Fibroblast of pulmonary artery (primary cell): ENCODE measurements around the gene THSD7B.

Source experiments
- DNase-seq: peaks from one replicate; pipeline ENCODE4 v3.0.0-alpha.2; 2010; ENCODE audit warnings: low read depth
- H3K4me3 ChIP-seq: replicated peaks from 2 replicates; pipeline ENCODE4 v1.5.1; 2011; ENCODE audit warnings: low read depth, mild to moderate bottlenecking, control low read depth, low read length, moderate library complexity
- TF ChIP-seq, protein P1 (sequence below): IDR thresholded peaks from 2 replicates; pipeline ENCODE4 v1.5.1; 2011; ENCODE audit warnings: mild to moderate bottlenecking, control low read depth, low read length, inconsistent platforms; ENCODE audit errors: missing control alignments

THSD7B gene

DNA sequence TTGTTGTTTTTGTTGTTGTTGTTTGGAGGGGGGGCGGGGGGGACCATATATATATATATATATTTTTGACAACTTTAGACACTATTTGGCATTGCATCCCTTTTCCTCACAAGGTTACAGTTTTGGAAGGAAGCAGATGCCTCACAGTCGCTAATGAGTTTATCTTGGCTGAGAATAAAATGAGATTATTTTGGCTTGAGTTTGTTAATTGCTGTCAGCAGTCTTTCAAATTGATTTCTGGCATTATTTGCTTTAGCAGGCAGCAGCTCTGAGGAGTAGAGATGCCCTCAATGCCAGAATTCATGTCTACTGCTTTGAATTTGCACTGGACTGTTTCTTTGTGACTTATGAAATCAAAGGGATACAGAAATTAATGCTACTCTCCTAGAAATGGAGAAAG, 603.8 kb downstream of the THSD7B start:
- DNase-seq: no peak
- TF ChIP-seq, protein P1, sequence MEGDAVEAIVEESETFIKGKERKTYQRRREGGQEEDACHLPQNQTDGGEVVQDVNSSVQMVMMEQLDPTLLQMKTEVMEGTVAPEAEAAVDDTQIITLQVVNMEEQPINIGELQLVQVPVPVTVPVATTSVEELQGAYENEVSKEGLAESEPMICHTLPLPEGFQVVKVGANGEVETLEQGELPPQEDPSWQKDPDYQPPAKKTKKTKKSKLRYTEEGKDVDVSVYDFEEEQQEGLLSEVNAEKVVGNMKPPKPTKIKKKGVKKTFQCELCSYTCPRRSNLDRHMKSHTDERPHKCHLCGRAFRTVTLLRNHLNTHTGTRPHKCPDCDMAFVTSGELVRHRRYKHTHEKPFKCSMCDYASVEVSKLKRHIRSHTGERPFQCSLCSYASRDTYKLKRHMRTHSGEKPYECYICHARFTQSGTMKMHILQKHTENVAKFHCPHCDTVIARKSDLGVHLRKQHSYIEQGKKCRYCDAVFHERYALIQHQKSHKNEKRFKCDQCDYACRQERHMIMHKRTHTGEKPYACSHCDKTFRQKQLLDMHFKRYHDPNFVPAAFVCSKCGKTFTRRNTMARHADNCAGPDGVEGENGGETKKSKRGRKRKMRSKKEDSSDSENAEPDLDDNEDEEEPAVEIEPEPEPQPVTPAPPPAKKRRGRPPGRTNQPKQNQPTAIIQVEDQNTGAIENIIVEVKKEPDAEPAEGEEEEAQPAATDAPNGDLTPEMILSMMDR: no peak
- no peak overlapping the region for H3K4me3 ChIP-seq

DNA sequence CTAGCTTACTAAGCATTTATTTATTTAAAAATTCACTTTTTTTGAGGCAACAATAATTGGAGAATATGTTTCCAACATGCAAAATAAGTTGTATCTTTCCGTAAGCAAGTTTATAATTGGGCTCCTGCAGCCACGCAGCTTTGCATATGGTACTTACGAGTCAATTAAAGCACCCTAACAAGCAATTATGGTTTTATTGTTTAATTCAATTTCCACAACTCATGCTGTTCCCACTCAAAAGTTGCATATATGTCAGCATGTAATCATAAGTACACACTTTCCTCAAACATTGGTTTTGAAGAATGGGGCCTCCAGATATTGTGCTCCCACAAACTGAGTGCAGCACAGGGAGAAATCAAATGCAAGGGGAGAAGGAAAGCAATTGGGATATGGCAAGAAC, 613.8 kb downstream of the THSD7B start:
- no peak overlapping the region for H3K4me3 ChIP-seq
- TF ChIP-seq, protein P1: no peak
- no peak for DNase-seq

DNA sequence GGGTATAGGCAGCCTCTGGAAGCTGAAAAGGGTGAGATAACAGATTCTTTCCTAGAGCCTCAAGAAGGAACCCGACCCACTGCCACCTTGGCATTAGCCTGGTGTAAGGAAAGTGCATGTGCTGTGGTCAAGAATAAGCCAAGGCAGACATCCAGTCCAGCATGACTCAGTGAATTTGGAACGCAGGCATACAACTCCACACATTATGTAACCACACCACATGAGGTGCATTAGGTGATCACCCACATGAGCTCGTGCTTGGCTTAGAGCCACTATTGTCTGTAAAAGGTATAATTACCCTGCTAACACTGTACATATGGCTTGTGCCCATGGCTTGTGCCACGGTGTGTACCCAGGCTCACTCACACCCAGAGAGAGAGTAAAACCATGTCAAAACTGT, 615.3 kb downstream of the THSD7B start:
- H3K4me3 ChIP-seq: no peak overlapping the region
- TF ChIP-seq, protein P1: no peak
- no peak for DNase-seq

DNA sequence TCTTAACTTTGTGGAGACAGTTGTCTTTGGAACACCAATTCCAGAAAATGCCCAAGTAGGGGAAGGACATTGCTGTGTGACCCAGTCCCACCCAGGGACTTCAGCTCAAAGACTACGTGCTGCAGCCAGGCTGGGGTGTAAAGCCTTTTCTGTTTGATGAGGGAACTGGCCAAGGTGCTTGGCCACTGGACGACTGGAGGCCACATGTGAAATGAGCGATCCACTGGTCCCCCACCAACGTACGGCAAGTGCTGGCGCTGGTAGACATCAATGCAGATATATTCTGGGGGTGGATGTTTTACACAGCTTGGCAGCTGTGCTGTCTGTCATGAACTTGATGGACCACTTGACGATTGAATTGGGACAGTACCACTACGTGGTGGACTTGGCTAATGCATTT, 616.4 kb downstream of the THSD7B start:
- H3K4me3 ChIP-seq: no peak overlapping the region
- TF ChIP-seq, protein P1: no peak
- DNase-seq: no peak

DNA sequence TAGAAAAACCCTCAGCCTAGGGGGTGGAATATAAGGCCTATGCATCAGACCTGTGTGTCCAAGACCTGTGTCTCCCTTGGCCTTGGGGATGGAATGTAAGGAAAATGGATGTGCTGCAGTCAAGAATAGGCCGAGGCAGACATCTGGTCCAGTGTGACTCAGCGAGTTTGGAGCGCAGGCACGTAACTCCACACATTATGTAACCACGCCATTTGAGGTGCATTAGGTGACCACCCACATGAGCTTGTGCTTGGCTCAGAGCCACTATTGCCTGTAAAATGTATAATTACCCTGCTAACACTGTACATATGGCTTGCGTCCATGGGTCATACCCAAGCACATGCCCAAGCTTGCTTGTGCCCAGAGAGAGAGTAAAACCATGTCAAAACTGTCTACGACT, 618.0 kb downstream of the THSD7B start:
- DNase-seq: no peak
- TF ChIP-seq, protein P1: no peak
- H3K4me3 ChIP-seq: no peak overlapping the region

DNA sequence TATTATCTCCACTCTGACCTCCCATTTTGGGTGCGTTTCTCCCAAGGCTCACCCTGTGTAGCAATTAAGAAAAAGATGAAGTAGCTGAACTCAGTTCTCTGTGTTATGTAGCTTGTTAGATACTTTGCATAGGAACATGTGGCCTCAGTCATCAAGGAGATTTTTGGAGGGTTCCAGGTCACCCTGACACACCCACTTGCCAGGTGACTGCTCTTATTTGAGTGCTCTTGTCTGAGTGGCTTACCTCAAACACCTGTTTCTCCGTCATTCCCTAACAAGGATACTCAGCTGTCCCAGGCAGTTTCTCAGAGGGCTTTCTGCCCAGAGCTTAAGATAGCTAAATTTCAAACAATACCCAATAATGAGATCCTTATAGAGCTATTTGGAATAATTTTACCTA, 621.7 kb downstream of the THSD7B start:
- no peak for DNase-seq
- no peak overlapping the region for H3K4me3 ChIP-seq
- TF ChIP-seq, protein P1: no peak

DNA sequence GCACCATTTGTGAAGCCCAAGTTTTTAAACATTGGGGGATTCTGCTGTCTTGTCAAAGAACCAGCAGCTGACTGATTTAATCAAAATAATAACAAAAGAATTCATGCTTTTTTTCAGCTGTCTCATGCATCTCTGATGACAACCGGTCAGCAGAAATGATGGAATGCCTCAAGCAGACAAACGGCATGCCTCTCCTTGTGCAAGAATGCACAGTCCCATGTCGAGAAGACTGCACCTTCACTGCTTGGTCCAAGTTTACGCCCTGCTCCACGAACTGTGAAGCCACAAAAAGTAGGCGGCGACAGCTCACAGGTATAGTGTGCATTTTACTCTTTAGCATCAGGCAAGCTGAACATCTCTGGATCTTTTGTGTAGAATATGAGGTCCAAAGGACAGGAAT, 640.2 kb downstream of the THSD7B start:
- H3K4me3 ChIP-seq: no peak overlapping the region
- TF ChIP-seq, protein P1: no peak
- DNase-seq: no peak
